ENCODE data around the gene CBY2.
"Not testable (repeated sequence)": the region's sequence is repeated elsewhere in the genome, so short reads cannot be mapped to it uniquely, and the experiment has no call there.

CBY2 gene

DNA sequence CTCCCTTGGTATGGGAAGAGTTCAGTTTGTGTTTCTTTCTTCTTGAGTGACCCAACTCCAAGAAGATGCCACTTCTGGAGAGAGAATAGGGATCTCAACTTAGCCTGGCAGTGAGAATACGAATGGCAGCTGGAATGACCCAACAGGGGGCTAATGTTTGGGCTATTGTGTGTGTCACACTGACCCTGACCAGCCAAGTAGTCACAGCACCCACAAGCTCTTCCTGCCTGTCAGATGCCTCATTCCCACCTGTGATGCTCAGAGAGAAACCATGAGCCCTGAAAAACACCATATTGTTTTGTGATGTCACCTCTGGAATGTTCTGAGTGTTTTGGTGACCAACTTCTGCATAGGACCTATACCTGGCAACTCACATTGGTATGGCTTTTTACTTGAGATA, at the start of gene CBY2:
CBY2 (plus strand) TSS at position 233 of the 400 bp plus-strand sequence; CDS start at position 304, 71 bp downstream.
- no peak for DNase-seq

GRCh38 chr13:45654633-45655349, 47.3 kb upstream of the CBY2 start:
- DNase-seq, result no peak

DNA sequence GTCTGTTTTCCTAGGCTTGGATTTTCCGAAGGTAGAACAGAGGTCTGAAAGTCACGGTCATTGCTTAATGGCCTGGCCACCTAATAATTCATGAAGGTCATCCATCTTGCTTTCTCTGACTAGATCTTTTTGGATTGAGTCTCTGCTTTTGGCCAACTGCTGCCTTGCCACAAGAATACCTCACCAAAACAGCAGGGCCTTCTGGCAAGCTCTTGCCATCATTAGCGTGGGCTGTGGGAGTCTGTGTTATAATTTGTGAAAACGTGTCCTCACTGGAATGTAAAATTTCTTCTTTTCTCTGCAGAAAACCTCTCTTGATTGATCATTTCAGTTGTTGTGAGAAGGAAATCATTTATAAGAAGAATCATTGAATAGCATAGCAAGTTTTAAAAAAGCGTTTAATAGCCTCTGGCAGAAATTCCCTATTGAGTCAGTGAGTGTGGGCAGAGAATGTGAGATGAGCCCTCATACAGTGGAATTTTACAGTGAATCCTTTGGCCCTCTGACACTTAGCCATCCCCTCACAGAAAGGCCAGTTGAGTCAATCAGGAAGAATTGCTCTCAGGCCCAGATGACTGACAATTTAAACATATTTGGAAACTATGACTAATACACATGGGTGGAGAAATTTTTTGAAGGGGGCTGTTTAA, 43.4 kb upstream of the CBY2 start:
- no peak for DNase-seq

DNA sequence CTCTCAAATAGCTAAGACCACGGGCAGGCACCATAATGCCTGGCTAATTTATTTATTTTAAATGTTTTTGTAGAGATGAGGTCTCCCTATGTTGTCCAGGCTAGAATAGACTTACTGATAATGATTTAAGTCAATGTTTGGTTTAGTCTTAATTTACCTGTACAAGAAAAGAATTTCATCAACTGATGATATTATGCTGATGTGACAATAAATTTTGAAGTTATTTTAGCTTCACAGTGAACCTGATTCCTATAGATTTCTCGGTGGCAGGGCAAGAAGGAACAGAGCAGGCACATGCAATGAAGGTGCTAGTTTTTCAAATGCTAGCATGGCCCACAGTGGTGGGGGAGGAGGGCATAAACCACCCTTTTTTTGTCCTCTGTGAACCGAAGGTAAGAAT, 42.6 kb upstream of the CBY2 start:
- DNase-seq, result no peak

DNA sequence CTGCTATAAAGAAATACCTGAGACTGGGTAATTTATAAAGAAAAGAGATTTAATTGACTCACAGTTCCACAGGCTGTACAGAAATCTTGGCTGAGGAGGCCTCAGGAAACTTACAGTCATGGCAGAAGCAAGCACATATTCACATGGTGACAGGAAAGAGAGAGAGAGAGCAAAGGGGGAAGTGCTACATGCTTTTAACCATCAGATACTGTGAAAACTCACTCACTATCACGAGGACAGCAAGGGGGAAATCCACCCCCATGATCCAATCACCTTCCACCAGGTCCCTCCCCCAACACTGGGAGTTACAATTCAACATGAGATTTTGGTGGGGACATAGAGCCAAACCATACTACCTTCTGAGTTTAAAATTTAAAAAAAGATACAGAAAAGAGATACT, 41.7 kb upstream of the CBY2 start:
- DNase-seq, result not testable (repeated sequence)

- DNase-seq, result no peak
Observed at GRCh38 chr13:45662162-45662561, 40.0 kb upstream of the CBY2 start.

GRCh38 chr13:45662903-45663302, 39.2 kb upstream of the CBY2 start:
- DNase-seq, result not testable (repeated sequence)

DNA sequence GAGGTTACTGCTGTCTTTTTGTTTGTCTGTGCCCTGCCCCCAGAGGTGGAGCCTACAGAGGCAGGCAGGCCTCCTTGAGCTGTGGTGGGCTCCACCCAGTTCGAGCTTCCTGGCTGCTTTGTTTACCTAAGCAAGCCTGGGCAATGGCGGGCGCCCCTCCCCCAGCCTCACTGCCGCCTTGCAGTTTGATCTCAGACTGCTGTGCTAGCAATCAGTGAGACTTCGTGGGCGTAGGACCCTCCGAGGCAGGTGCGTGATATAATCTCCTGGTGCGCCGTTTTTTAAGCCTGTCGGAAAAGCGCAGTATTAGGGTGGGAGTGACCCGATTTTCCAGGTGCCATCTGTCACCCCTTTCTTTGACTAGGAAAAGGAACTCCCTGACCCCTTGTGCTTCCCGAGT, 32.5 kb upstream of the CBY2 start:
- not testable (repeated sequence) for DNase-seq

DNA sequence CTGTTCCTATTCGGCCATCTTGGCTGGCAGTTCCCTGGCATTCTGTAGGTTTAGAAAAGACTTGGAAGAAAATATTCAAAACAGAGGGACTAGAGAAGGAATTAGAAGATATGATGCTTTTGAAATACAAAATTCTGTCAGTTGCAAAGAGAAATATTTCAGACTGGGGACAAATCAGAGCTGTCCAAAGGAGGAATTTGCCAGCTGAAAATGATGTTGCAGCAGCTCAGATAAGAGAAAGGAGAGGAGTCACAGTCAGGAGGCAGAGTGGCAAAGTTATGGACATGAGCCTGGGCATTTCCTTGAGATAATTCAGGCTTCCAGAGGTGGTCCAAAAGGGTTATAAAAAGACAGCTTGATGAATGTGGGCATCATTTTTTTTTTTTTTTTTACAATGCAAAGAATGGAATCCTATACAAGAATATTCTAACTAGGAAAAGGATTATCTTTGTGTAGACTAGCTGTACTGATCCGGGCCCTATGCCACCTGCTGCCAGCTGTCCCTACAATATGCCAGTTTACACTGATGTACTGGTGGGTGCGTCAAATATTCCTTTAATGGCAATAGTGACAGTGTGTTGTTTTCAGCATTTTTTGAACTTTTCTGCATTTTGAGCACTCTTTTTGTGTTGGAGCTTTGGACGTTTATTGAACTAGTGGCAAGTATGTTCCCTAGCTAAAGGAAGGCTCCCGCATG, 31.8 kb upstream of the CBY2 start:
- DNase-seq, result no peak

DNA sequence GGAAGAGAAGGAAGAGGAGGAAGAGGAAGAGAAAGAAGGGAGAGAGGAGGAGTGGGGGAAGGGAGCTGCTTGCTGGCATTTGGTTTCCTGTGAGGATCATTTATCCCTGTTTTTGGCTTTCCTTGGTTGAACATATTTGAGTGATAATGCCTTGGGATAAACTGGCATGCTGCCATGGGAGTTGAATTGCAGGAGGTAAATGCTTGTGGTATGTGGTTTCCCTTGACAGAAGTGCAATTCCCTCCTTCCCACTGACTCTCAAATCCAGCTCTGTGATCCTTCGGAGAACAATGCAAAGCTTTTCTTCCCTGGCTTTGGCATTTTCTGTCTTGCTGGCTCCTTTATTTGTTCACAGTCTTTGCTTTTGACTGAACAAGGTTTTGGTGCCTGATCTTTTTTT, 27.2 kb upstream of the CBY2 start:
- no peak for DNase-seq

GRCh38 chr13:45678282-45678681, 23.8 kb upstream of the CBY2 start:
- no peak for DNase-seq

- no peak for DNase-seq
Observed at GRCh38 chr13:45681113-45681512, 21.0 kb upstream of the CBY2 start.

DNA sequence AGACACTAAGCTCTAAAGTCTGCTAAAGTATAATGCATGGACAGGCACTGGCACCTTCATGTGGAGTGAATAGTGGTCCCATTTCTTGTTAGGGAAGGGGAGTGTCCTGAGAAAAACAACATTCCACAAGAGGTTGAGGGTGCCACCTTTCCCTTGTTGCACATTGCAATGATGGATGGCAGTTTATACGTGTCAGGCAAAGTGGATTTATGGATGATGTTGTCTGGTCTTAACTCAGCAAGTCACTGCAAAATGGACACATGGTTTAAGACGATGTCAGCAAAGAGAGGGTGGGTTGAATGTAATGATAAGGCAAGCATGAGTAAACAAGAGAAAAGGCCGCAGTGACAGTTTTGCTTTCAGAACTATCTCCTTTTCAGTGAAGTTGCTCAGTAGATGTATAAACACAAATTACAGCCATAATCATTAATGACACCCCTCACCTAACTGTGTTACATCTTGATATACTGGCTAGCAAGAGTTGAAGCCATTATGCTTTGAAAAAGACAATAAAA, 19.6 kb upstream of the CBY2 start:
- DNase-seq, result no peak

GRCh38 chr13:45683701-45684100, 18.4 kb upstream of the CBY2 start:
- DNase-seq, result no peak

DNA sequence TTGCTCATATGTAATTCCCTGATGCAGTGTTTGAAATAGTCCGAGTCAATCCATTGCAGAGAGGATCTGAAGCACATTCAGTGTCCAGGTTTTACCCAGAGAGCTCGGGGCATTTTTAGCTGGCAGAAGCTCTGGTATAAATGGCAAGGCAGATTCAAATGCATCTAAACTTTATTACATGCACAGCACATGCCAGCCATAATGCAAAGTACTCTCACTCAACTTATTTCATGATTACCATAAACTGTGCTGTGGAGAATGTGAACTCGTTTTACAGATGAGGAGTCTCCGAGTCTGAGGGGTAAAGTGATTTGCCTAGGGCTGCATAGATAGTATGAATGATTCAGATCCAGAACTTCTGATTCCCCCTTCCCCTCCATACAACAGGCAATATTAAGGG, 13.5 kb upstream of the CBY2 start:
- DNase-seq, result no peak

DNA sequence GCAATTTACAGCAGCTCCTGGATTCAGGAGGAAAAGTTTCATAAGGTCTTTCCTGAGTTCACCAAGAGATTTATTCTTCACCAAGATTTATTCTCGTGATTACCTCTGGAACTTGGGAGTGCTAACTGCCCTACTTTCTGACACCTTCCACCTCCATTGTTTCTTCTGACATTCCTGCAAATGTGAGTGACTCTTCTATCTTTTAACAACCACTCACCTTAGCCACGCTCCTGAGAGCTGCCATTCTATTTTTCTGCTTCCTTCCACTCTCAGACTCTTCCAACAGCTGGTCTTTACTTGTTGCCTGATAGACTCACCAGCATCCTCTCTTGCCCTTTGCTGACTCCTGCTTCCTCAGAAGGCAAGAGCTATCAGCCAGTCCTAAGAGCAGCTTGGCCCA, 11.5 kb upstream of the CBY2 start:
- DNase-seq, result no peak

- no peak for DNase-seq
Observed at GRCh38 chr13:45691251-45691650, 10.9 kb upstream of the CBY2 start.

- no peak for DNase-seq
Observed at GRCh38 chr13:45691667-45692066, 10.5 kb upstream of the CBY2 start.

DNA sequence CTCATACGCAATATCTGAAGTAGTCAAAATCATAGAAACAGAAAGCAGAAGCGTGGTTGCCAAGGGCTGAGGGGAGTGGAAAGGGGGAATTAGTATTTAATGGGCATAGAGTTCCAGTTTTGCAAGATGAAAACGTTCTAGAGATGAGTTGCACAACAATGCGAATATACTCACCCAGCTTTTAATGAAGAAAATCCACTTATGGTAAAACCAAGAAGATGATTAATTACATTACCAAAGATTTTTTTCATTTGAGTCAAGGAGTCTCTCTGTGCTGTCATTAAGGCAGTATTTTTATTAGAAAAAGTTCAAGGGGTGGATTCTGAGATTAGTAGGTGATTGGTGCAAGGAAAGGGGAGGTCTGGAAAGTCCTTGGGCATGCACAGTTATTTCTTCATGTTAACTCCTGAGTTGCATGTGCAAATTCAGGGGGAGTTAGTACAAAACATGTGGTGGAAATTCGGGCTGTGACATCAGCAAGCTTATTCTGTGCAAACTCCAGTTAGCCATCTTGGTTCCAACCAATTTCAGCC, 6.9 kb upstream of the CBY2 start:
- no peak for DNase-seq

DNA sequence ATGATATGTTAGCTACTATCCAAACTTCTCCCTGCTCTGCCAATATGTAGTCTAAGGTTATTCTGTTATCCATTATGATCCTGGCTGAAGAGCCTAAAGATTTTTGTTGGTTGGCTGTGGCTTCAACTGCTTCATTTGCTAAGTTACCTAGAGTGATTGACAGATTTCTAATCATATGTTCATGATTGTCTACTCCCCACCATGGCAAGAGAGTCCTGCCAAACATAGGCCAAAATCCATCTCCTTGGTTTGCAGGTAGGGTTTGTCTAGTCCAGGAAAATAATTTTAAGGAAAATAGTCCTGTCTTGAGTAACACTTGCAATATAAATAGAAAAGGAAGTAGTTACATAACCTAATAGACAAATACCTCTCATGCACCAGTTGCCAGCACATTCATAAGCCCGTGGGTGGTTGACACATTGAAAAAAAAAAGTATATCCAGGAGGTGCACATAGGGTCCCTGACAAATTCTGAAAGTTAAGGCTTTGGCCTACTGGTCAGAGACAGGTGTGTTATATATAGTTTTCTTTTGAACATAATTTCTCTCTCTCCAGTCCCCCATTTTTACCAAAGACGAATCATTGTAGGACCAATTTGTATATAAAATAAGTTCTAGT, 5.4 kb upstream of the CBY2 start:
- DNase-seq, result no peak

- no peak for DNase-seq
Observed at GRCh38 chr13:45700971-45701900, 884 bp upstream of the CBY2 start.

- DNase-seq, result no peak
Observed at GRCh38 chr13:45702869-45703391, 810 bp downstream of the CBY2 start.

All from CD4-positive, alpha-beta T cell treated with Interleukin-12 subunit alpha and Interleukin-12 subunit beta, for 1 hour (primary cell).